K562 (cell line): Measurements from ENCODE around the gene GYS1. TPM values are rescaled to one million over a fixed set of nuclear protein-coding genes. Genes with fewer than 3 reads are reported as not detected.
A peak's percentile ranks its signal among the peaks of the same experiment; 100 is the strongest.

Experiments used
- BRD9 ChIP-seq: fragments of 450-650 bp; IDR thresholded peaks from 2 replicates; pipeline ENCODE4 v1.6.1; 2018; ENCODE audit warnings: low read depth; ENCODE audit not compliant: partially characterized antibody
- CBX2 ChIP-seq: fragments of 200-600 bp; sonication (generic); IDR thresholded peaks from one replicate; pipeline ENCODE4 v1.6.1; 2012; ENCODE audit warnings: mild to moderate bottlenecking, low read length, inconsistent platforms; ENCODE audit not compliant: insufficient read depth, poor library complexity, severe bottlenecking
- DEAF1 ChIP-seq: fragments of 450-650 bp; formaldehyde crosslinking; IDR thresholded peaks from 2 replicates; pipeline ENCODE4 v1.4.0; 2020; ENCODE audit warnings: mild to moderate bottlenecking, moderate library complexity
- ETV6 ChIP-seq, 3 experiments: fragments of 150-350 bp in 1 of 3; sonication (generic) in 1 of 3; formaldehyde crosslinking in 1 of 3; IDR thresholded peaks; 2 replicates each; pipeline versions ENCODE4 v1.6.1 to v1.8.0; 2014 to 2022; ENCODE audit warnings: borderline replicate concordance in 2 of 3, low read depth in 2 of 3, antibody characterized with exemption in 1 of 3, low read length in 1 of 3, mild to moderate bottlenecking in 1 of 3, missing genetic modification reagents in 1 of 3
- FOXJ2 ChIP-seq: fragments of 200-800 bp; sonication (Bioruptor generic); IDR thresholded peaks from 2 replicates; pipeline ENCODE4 v1.6.1; 2016; ENCODE audit warnings: missing genetic modification characterization, missing compliant biosample characterization
- HDGF ChIP-seq: fragments of 450-650 bp; IDR thresholded peaks from 2 replicates; pipeline ENCODE4 v1.6.1; 2016
- KDM4B ChIP-seq, 2 experiments: fragments of 450-650 bp in 1 of 2; sonication (generic) in 1 of 2; IDR thresholded peaks; 2 replicates each; pipeline ENCODE4 v1.6.1; 2016 to 2017; ENCODE audit warnings: borderline replicate concordance in 2 of 2, antibody characterized with exemption in 1 of 2, low read depth in 1 of 2, mild to moderate bottlenecking in 1 of 2
- LEF1 ChIP-seq: fragments of 450-650 bp; IDR thresholded peaks from 2 replicates; pipeline ENCODE4 v1.6.1; 2016; ENCODE audit warnings: mild to moderate bottlenecking
- MCM7 ChIP-seq, 2 experiments: fragments of 450-650 bp; IDR thresholded peaks; 2 replicates each; pipeline ENCODE4 v1.6.1; 2016 to 2018
- MEF2A ChIP-seq: IDR thresholded peaks from 2 replicates; pipeline ENCODE4 v1.6.1; 2011; ENCODE audit warnings: low read depth, mild to moderate bottlenecking, low read length, moderate library complexity; ENCODE audit not compliant: control insufficient read depth
- MIER1 ChIP-seq: fragments of 450-650 bp; IDR thresholded peaks from 2 replicates; pipeline ENCODE4 v1.6.1; 2016; ENCODE audit warnings: antibody characterized with exemption, mild to moderate bottlenecking, low read depth
- NCOA6 ChIP-seq: fragments of 450-650 bp; IDR thresholded peaks from 2 replicates; pipeline ENCODE4 v1.6.1; 2017; ENCODE audit warnings: mild to moderate bottlenecking
- NFE2L1 ChIP-seq: fragments of 450-650 bp; IDR thresholded peaks from 2 replicates; pipeline ENCODE4 v1.6.1; 2016; ENCODE audit warnings: missing genetic modification characterization, low read depth, mild to moderate bottlenecking, missing compliant biosample characterization, moderate library complexity, borderline replicate concordance
- NR2C1 ChIP-seq, 2 experiments: fragments of 450-650 bp; IDR thresholded peaks; 2 replicates each; pipeline ENCODE4 v1.6.1; 2017; ENCODE audit warnings: mild to moderate bottlenecking in 2 of 2, antibody characterized with exemption in 1 of 2, inconsistent platforms in 1 of 2, missing compliant biosample characterization in 1 of 2, missing genetic modification characterization in 1 of 2
- PTBP1 ChIP-seq: fragments of 200-400 bp; formaldehyde crosslinking; IDR thresholded peaks from 2 replicates; pipeline ENCODE4 v1.6.1; 2017; ENCODE audit warnings: low read depth, low read length
- RB1 ChIP-seq: fragments of 450-650 bp; IDR thresholded peaks from 2 replicates; pipeline ENCODE4 v1.6.1; 2017; ENCODE audit warnings: low read depth, mild to moderate bottlenecking
- RBM15 ChIP-seq: fragments of 200-400 bp; formaldehyde crosslinking; IDR thresholded peaks from 2 replicates; pipeline ENCODE4 v1.6.1; 2018; ENCODE audit warnings: mild to moderate bottlenecking, low read length, moderate library complexity; ENCODE audit not compliant: insufficient read depth
- SIN3A ChIP-seq, 2 experiments: fragments of 150-350 bp in 1 of 2; IDR thresholded peaks; 2 replicates each; pipeline ENCODE4 v1.6.1; 2011 to 2016; ENCODE audit warnings: borderline replicate concordance in 2 of 2, low read depth in 2 of 2, low read length in 2 of 2, mild to moderate bottlenecking in 2 of 2, moderate library complexity in 2 of 2; ENCODE audit not compliant: control insufficient read depth in 1 of 2
- SPI1 ChIP-seq: IDR thresholded peaks from 2 replicates; pipeline ENCODE4 v1.6.1; 2011; ENCODE audit warnings: low read depth, low read length, control low read depth, borderline replicate concordance
- TSC22D4 ChIP-seq: fragments of 450-650 bp; IDR thresholded peaks from 2 replicates; pipeline ENCODE4 v1.6.1; 2016; ENCODE audit warnings: missing genetic modification characterization, missing biosample characterization, control low read depth
- ZFP30 ChIP-seq: fragments of 250-450 bp; sonication (Bioruptor Pico); IDR thresholded peaks from 2 replicates; pipeline ENCODE4 v1.8.0; 2022; ENCODE audit warnings: moderate library complexity, mild to moderate bottlenecking, inconsistent platforms, borderline replicate concordance
- ZNF23 ChIP-seq: fragments of 250-450 bp; sonication (Bioruptor Pico); IDR thresholded peaks from 2 replicates; pipeline ENCODE4 v1.4.0; 2020; ENCODE audit warnings: mild to moderate bottlenecking
- ZNF3 ChIP-seq: fragments of 250-450 bp; sonication (Bioruptor Pico); IDR thresholded peaks from 2 replicates; pipeline ENCODE4 v1.5.0; 2021; ENCODE audit warnings: mild to moderate bottlenecking, moderate library complexity
- ZNF57 ChIP-seq: fragments of 450-650 bp; formaldehyde crosslinking; IDR thresholded peaks from 2 replicates; pipeline ENCODE4 v1.4.0; 2020; ENCODE audit warnings: mild to moderate bottlenecking, moderate library complexity
- polyA plus RNA-seq, 8 experiments: library from polyadenylated mRNA; depleted of rRNA in 4 of 8; stranded (reverse) in 5 of 8; unstranded in 3 of 8; fragments of >200 nt; fragmentation: Nextera tagmentation in 2 of 8; fragmentation: Illumina TruSeq in 1 of 8; extraction: Ambion mirVana in 2 of 8; extraction: Trizol in 1 of 8; gene quantifications; 2 replicates each; pipeline versions ENCODE4 v1.2.1 to v1.2.3, GENCODE V29; 2011 to 2014; ENCODE audit warnings: inconsistent platforms in 1 of 8, missing spikeins in 1 of 8
- total RNA-seq, 7 experiments: library from RNA; depleted of rRNA in 6 of 7; stranded (reverse); fragments of >200 nt in 6 of 7; fragmentation: Illumina TruSeq in 2 of 7; extraction: Trizol in 2 of 7; gene quantifications; 2 replicates each; pipeline versions ENCODE4 v1.2.1 to v1.2.3, GENCODE V29; 2011 to 2021; ENCODE audit warnings: low replicate concordance in 1 of 7

GYS1 gene
- total and polyA plus RNA-seq, 9 of the 15 experiments (the other 6 are each of a cell fraction or from before 2014, with no cell fraction given), result 1.9 to 31.1 (median 15.2) TPM

DNA sequence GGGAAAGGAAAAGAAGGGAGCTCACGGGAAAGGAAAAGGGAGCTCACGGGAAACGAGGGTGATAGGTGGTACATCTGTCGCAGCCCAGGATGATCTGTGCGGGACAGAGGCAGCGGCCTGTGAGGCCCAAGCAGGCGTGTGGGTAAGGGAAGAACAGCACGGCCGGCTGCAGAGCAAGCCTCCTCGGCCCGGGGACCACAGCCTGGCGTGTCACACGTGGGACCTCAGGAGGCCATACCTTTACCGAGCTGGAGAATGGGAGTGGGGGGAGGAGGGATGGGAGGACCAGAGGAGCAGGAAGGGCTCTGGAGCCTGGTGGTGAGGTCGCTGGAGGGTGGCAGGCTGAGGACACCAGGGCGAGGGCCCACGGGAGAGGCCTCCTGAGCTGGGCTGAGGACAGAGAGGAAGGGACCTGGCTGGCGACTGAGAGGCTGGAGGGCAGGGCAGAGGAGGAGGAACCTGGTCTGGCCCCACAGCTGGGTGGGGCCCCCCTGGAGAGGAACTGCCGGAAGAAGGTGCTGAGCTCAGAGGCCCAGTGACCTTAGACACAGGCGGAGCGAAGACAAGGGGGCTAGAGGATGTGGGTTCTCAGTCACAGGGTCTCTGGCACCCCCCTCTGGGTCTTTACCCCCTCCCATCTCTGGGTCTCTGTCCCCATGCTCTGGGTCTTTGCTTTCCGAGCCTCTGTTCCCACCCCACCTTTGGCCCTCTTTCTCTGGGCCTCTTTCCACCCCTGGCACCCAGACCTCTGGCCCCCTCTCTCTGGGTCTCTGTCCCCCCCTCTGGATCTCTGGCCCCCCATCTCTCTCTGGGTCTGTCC is 30.9 kb downstream of the GYS1 start (continued):
- TF ChIP-seq NR2C1 (IDR thresholded peaks at IDR 0.05), result no peak; the same call in 1 of the 2 replicates
- peak; percentile 73 for TF ChIP-seq NR2C1 (tag; IDR thresholded peaks at IDR 0.05)
- TF ChIP-seq HDGF, result peak; percentile 98
- peak; percentile 39; the same call in 1 of the 2 replicates for TF ChIP-seq PTBP1
- TF ChIP-seq ZNF23, result no peak
- TF ChIP-seq MCM7 (IDR thresholded peaks at IDR 0.05), result no peak
- TF ChIP-seq SPI1, result peak; percentile 94
- TF ChIP-seq BRD9, result peak; percentile 67
- no peak for TF ChIP-seq ETV6 (IDR thresholded peaks at IDR 0.05; ENCODE audit: borderline replicate concordance in 1 of 2, low read depth in 2 of 2, low read length in 1 of 2)
- no peak for TF ChIP-seq ETV6 (CRISPR knock-in tag; IDR thresholded peaks at IDR 0.05; ENCODE audit: borderline replicate concordance)
- no peak for TF ChIP-seq ZNF3 (CRISPR knock-in tag)
- no peak for TF ChIP-seq ZNF57 (CRISPR knock-in tag)
- peak; percentile 38; the same call in 1 of the 2 replicates for TF ChIP-seq DEAF1 (CRISPR knock-in tag)
- TF ChIP-seq LEF1, result no peak
- TF ChIP-seq KDM4B (IDR thresholded peaks at IDR 0.05; ENCODE audit: borderline replicate concordance in 2 of 2, low read depth in 1 of 2), result peak in 1 of 2 experiments; percentile 70; a peak in 1 of 4 replicates
- TF ChIP-seq CBX2, result no peak
- no peak for TF ChIP-seq MIER1
- no peak for TF ChIP-seq NFE2L1
- no peak for TF ChIP-seq RBM15
- TF ChIP-seq SIN3A (IDR thresholded peaks at IDR 0.05; ENCODE audit: borderline replicate concordance in 2 of 2, control insufficient read depth in 1 of 2, low read depth in 2 of 2, low read length in 2 of 2), result peak; percentile 87 to 90; a peak in 3 of 4 replicates
- no peak for TF ChIP-seq ZFP30 (CRISPR knock-in tag)
- peak; percentile 26; the same call in 1 of the 2 replicates for TF ChIP-seq RB1
- TF ChIP-seq TSC22D4 (tag), result no peak
- TF ChIP-seq NCOA6, result no peak
- no peak for TF ChIP-seq MEF2A
- TF ChIP-seq FOXJ2 (tag), result no peak
